HG02943 (cell line): ENCODE results near the gene FAAP100.
"Not testable (repeated sequence)": the region's sequence is repeated elsewhere in the genome, so short reads cannot be mapped to it uniquely, and the experiment has no call there.

Experiments used
- ATAC-seq: cut with Tn5 transposase; IDR thresholded peaks from one replicate; pipeline ENCODE4 v1.9.1; 2021; ENCODE audit warnings: mild to moderate bottlenecking, low read depth, moderate library complexity; ENCODE audit not compliant: unreplicated experiment

The FAAP100 gene

DNA sequence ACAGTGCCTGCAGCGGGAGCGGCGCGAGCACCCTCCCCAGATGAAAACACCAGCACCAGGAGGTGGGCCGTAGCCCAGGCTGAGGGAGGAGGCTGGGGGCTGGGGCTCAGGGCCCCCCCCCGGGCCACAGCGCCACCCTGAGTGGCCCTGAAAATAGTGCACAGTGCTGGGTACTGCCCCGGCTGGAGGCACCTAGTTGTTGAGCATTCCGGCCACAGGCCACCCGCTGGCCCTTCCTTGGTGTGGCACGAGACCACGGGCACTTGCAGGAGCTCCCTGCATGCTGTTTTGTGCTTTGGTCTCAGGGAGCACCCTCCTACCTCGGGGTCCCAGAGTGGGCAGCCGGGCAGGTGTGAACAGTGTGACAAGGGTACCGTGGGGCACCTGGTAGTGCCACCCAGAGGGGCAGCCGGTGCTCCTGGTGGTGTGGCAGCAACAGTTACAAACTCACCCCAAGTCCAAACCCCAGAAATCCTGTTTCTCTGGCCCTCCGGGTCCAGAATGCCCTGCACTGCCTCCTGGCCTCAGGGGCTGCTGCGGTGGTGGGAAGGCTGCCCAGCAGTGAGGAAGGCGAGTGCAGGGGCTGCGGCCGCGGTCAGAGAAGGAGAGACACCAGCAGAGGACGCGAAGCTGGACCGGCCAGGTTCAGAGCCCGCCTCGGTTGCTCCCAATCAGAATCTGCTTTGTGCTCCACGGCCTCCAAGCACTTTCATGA lies 12.0 kb downstream of the FAAP100 start:
- ATAC-seq: no peak

- ATAC-seq: no peak
These were observed 12.6 kb downstream of the FAAP100 start for GRCh38 chr17:81539571-81539900.

- ATAC-seq: no peak
These were observed 13.2 kb downstream of the FAAP100 start for GRCh38 chr17:81538651-81539570.

DNA sequence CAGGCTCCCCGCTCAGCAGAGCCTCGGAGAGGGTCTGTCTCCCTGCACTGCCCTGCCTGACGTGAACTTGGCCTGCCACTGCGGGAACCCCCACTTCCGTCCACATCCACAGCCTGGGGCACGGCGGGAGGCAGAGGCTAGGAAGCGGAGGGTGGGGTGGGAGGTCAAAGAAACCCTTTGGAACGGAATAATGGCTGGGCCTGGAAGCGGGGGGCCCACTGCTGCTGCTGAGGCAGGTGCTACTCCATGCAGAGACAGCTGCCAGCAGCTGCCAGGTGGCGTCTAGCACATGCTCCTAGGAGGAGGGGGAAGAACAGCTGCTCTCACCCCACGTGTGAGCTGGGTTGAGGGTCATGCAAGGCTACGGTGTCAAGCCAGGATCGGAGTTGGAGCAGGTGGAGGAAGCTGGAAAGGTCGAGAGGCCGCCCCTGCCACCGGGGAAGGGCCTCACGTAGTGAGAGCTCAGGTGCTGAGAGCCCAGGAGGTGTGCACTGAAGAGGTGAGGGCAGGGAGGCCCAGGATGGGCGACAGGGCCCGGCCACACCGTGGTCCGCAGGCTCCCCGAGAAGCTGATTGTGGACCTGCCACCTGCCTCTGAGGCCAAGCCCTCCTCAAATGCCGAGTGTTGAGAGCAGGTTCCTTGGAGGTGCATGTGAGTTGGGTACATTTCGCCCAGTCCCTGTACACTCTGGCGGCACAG lies 14.1 kb downstream of the FAAP100 start:
- no peak for ATAC-seq

- ATAC-seq: no peak
These were observed 14.8 kb downstream of the FAAP100 start for GRCh38 chr17:81537343-81537855.

- ATAC-seq: no peak
These were observed 15.6 kb downstream of the FAAP100 start for GRCh38 chr17:81536299-81537290.

- no peak for ATAC-seq
These were observed 16.5 kb downstream of the FAAP100 start for GRCh38 chr17:81535480-81536298.

- ATAC-seq: no peak
These were observed 17.2 kb downstream of the FAAP100 start for GRCh38 chr17:81535007-81535328.

DNA sequence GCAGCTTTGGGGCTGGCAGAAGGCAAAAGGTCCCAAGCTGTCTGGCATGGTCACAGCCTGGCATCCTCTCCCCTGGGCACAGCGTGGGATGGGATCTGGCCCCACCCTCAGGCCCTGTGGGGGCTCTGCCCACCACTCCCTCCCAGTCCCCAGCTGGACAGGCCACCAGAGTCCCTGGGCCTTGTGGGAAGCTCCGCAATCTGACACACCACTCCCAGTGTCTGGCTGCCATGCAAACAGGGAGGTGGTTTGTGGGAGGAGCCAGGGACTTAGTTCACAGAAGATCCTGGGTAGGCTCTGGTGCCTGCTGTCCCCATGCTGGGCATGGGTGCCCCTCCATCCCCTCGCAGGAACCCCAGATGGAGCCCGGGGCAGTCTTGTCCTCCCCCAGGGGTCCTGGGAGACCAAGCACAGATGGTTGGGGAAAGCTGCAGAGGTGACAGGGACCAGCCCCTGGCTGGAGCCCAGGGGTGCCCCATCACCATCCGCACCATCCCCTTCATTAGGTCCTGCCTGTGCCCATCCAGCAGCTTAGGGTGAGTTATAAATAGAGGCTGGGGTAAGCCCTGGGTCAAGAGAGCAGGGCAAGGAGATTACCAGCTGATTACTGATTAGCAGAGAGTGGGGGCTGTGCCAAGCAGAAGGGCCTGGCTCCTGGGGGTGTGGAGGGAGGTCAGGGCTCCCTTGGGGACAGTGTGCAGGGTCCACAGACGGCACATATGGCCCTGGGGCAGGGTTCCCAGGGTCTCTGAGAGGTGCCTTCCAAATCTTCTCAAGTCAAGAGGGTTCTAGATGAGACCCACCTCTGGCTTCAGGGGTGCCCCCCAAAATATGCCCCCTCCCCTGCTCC lies 17.8 kb downstream of the FAAP100 start:
- no peak for ATAC-seq

DNA sequence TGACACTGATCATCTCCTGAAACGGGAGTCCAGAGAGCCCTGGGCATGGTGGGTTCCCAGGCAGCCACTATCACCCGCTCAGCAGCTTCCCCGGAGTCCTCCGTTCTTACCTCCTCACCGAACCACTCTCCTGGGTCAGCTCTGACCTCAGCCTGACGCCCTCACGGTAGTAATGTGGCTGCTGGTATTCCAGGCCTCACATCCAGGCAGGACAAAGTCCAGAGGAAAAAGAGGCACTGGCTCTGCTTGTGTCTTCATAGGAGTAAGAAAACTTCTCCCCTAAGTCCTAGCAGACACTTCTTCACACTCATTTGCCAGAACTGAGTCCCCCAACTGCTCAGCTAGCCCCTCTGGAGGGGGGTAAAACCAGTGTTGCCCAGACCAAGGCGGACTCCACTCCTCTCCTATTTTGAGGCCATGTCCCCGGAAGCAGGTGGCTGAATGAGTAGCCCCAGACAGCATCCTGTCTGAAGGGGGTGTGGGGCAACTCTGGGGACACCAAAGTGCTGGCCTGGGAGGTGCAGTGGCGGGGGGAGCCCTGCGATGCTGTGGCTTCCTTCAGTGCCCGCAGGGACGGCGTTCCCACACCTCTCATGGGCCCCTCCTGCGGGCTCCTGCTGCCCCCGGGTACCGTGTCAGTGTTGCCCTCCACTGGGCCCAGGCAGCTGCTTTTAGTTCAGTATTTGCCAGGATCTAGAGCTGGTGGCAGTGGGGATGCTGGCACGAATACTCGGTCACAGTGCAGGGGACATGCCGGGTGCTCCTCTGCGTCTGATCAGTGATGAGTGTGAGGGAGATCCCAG lies 18.6 kb downstream of the FAAP100 start:
- ATAC-seq: no peak

DNA sequence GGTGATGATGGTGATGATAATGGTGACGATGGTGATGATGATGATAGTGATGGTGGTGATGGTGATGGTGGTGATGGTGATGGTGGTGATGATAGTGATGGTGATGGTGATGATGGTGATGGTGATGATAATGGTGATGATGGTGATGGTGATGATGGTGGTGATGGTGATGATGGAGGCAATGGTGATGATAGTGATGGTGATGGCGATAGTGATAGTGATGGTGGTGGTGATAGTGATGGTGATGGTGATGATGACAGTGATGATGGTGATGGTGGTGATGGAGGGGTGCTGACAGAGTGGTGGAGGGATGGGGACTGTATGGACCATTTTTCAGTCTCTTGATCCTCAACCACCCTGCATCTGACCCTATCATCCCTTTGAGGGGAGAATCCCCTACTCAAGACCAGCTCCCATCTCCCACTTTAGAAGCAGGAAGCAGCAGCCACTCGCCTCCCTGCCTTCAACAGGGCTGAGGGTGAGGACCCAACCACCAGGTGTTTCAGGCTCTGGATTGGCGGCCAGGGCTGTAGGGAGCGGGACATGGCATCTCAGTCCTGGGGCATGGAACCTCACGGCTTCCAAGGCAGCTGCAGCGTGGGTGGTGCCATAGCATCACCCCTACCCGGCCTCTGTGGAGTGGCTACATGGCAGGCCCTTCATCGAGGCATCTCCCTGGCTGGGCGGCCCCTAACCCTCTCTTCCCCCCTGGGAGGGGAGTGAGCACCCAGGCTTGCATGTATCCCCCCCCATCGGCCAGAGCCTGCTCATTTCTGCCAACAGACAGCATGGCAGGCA lies 19.5 kb downstream of the FAAP100 start:
- no peak for ATAC-seq

- ATAC-seq: not testable (repeated sequence)
These were observed 20.2 kb downstream of the FAAP100 start for GRCh38 chr17:81531998-81532404.

DNA sequence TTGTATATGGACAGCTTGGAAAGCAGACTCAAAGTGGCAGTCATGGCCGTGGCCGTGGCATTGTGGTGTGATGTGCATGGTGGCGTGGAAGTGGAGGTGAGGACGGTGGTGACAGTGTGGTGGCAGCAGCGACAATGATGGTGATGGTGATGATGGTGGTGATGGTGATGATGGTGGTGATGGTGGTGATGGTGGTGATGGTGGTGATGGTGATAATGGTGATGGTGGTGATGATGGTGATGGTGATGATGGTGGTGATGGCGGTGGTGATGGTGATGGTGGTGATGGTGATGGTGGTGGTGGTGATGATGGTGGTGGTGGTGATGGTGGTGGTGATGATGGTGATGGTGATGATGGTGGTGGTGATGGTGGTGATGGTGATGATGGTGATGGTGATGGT lies 21.1 kb downstream of the FAAP100 start:
- not testable (repeated sequence) for ATAC-seq

- ATAC-seq: no peak
These were observed 22.7 kb downstream of the FAAP100 start for GRCh38 chr17:81529437-81529803.

DNA sequence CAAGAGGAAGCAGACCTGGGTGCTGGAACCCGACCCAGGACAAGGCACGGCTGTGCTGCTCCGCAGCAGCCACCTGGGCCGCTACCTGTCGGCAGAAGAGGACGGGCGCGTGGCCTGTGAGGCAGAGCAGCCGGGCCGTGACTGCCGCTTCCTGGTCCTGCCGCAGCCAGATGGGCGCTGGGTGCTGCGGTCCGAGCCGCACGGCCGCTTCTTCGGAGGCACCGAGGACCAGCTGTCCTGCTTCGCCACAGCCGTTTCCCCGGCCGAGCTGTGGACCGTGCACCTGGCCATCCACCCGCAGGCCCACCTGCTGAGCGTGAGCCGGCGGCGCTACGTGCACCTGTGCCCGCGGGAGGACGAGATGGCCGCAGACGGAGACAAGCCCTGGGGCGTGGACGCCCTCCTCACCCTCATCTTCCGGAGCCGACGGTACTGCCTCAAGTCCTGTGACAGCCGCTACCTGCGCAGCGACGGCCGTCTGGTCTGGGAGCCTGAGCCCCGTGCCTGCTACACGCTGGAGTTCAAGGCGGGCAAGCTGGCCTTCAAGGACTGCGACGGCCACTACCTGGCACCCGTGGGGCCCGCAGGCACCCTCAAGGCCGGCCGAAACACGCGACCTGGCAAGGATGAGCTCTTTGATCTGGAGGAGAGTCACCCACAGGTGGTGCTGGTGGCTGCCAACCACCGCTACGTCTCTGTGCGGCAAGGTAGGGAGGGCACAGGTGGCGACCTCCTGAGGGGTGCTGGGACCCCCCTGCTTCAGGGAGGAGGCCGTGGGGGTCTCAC lies 23.3 kb downstream of the FAAP100 start:
- no peak for ATAC-seq

GRCh38 chr17:81528384-81528650 lies 23.8 kb downstream of the FAAP100 start:
- no peak for ATAC-seq
